H1 (cell line): ENCODE measurements around the gene SYNDIG1.

ENCODE experiments used
- BACH1 ChIP-seq: IDR thresholded peaks from 2 replicates; pipeline ENCODE4 v1.6.1; 2012; ENCODE audit warnings: low read length, improper control_type of control experiment
- CTCF ChIP-seq, 3 experiments: IDR thresholded peaks; 1 replicate in 2 of 3; 2 replicates in 1 of 3; pipeline versions ENCODE4 v1.5.1 to v1.6.1; 2011; ENCODE audit warnings: low read length in 3 of 3, mild to moderate bottlenecking in 3 of 3, inconsistent platforms in 2 of 3, low read depth in 1 of 3, moderate library complexity in 1 of 3; ENCODE audit not compliant: insufficient read depth in 1 of 3; ENCODE audit errors: control extremely low read depth in 1 of 3
- JUND ChIP-seq: IDR thresholded peaks from 2 replicates; pipeline ENCODE4 v1.6.1; 2011; ENCODE audit warnings: mild to moderate bottlenecking, improper control_type of control experiment, low read length
- POLR2AphosphoS5 ChIP-seq: IDR thresholded peaks from 2 replicates; pipeline ENCODE4 v1.6.1; 2011; ENCODE audit warnings: low read depth, low read length
- RAD21 ChIP-seq, 2 experiments: IDR thresholded peaks in 1 of 2; conservative IDR thresholded peaks in 1 of 2; 2 replicates each; pipeline ENCODE4 v1.6.1; 2011; ENCODE audit warnings: low read depth in 2 of 2, low read length in 2 of 2, improper control_type of control experiment in 1 of 2, inconsistent platforms in 1 of 2, mild to moderate bottlenecking in 1 of 2, moderate library complexity in 1 of 2
- TAF1 ChIP-seq: IDR thresholded peaks from 2 replicates; pipeline ENCODE4 v1.6.1; 2011; ENCODE audit warnings: mild to moderate bottlenecking, low read depth, low read length
- TBP ChIP-seq: IDR thresholded peaks from 2 replicates; pipeline ENCODE4 v1.6.1; 2011; ENCODE audit warnings: low read depth, low read length, improper control_type of control experiment

DNA sequence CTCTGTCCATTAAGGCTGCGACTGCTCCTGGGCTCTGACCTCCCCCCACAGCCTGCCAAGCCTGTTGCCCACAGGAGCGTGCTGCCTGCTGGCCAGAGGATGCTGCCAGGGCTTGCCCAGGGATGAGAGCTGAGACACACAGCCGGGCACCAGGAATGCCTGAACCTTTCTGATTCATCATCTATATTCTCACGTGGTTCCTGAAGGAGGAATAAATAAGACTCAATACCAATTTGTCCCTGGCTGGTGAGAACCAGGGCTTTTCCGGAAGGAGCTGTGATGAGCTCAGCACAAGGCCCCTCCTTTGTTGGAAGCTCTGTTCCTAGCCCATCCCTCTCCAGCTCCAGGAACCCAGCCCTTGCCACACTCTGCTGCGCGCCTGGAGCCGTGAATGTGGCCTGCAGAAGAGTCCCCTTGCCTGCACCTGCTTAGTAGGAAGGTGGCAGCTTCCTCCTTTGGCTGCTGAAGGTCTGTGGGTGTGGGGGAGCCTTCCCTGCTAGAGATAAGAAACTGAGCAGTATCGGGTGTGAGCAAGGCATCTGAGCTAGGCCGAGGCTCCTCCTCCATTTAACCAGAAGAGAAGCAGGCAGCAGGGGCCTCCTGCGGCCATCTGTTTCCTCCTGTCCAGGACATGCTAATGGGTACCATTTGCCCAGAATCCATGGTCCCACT is 37.9 kb downstream of the SYNDIG1 start:
- TF ChIP-seq CTCF (IDR thresholded peaks at IDR 0.05; ENCODE audit: control extremely low read depth in 1 of 3, insufficient read depth in 1 of 3, low read depth in 1 of 3, low read length in 3 of 3) (no peak), TAF1 (no peak), BACH1 (no peak), JUND (no peak), RAD21 (IDR thresholded peaks at IDR 0.05 in 1 of 2, conservative IDR thresholded peaks at IDR 0.05 in 1 of 2; ENCODE audit: low read depth in 2 of 2, low read length in 2 of 2) (no peak), TBP (no peak), POLR2AphosphoS5 (no peak)
